Placental pericyte (primary cell): ENCODE data around the gene SERPINE1. TPM values are rescaled to one million over a fixed set of nuclear protein-coding genes. Genes with fewer than 3 reads are reported as not detected.

Source experiments
- small RNA-seq: library from RNA; depleted of rRNA; stranded (forward); fragments of <200 nt; gene quantifications from one replicate; pipeline ENCODE3, GENCODE V24; 2012; ENCODE audit warnings: low replicate concordance
- total RNA-seq: library from RNA; depleted of rRNA; stranded (reverse); fragments of >200 nt; gene quantifications from 2 replicates; pipeline ENCODE4 v1.2.3, GENCODE V29; 2012

Gene SERPINE1
- 1,212 and 2,489 TPM in 2 replicates for total RNA-seq

GRCh38 chr7:101126651-101127459 lies at the start of gene SERPINE1:
Gene SERPINE1 (plus strand): TSS chr7:101127104. CDS start chr7:101128394, 1,290 bp downstream.

GRCh38 chr7:101085162-101085964 lies 41.5 kb upstream of the SERPINE1 start, which contains the start of gene TRIM56:
Gene TRIM56 (plus strand): TSS chr7:101085481. CDS start chr7:101087313, 1,832 bp downstream.

GRCh38 chr7:101153969-101154692 lies 27.2 kb downstream of the SERPINE1 start, which contains the start of gene AP1S1:
Gene AP1S1 (plus strand): TSS chr7:101154476. CDS start chr7:101154515, 39 bp downstream.

GRCh38 chr7:101165075-101165957 lies 38.4 kb downstream of the SERPINE1 start, which contains the start of gene VGF:
Gene VGF (minus strand): TSS chr7:101165569. CDS start chr7:101164843, 726 bp downstream.

GRCh38 chr7:101180130-101180755 lies 53.3 kb downstream of the SERPINE1 start, which contains the start of gene NAT16:
Gene NAT16 (minus strand): TSS chr7:101180293. CDS start chr7:101174807, 5,486 bp downstream.

Small RNAs within 50 kb of the gene (small RNA-seq; reads per million reads assigned to genes)
- not detected for gene MIR4653

Other genes starting within 250 kb of the SERPINE1 start
- 8.8 and 9.3 TPM in 2 replicates for gene UFSP1, start 237.4 kb upstream of the SERPINE1 start, total RNA-seq
- 0.14 and 0.22 TPM in 2 replicates for gene ACHE, start 231.2 kb upstream of the SERPINE1 start, total RNA-seq
- not detected in 2 replicates for gene MUC3A, start 177.6 kb upstream of the SERPINE1 start, total RNA-seq
- 0.43 TPM in 1 of 2 replicates, not detected in the other for gene MUC12, start 157.5 kb upstream of the SERPINE1 start, total RNA-seq
- gene MUC17, start 107.0 kb upstream of the SERPINE1 start, total RNA-seq, result not detected in 2 replicates
- gene TRIM56, start 41.6 kb upstream of the SERPINE1 start, total RNA-seq, result 12.9 and 18.8 TPM in 2 replicates
- 100 and 148 TPM in 2 replicates for gene AP1S1, start 27.4 kb downstream of the SERPINE1 start, total RNA-seq
- not detected in 2 replicates for gene VGF, start 38.5 kb downstream of the SERPINE1 start, total RNA-seq
- gene NAT16, start 53.2 kb downstream of the SERPINE1 start, total RNA-seq, result not detected in 2 replicates
- gene MOGAT3, start 73.9 kb downstream of the SERPINE1 start, total RNA-seq, result not detected in 2 replicates
- gene PLOD3, start 90.5 kb downstream of the SERPINE1 start, total RNA-seq, result 101 and 108 TPM in 2 replicates
- 70.2 and 76.6 TPM in 2 replicates for gene ZNHIT1, start 91.1 kb downstream of the SERPINE1 start, total RNA-seq
- gene CLDN15, start 110.7 kb downstream of the SERPINE1 start, total RNA-seq, result 3.6 and 5.9 TPM in 2 replicates
- gene FIS1, start 118.0 kb downstream of the SERPINE1 start, total RNA-seq, result 97.4 and 164 TPM in 2 replicates
- gene IFT22, start 194.7 kb downstream of the SERPINE1 start, total RNA-seq, result 24.2 and 32.4 TPM in 2 replicates
- not detected in 2 replicates for gene COL26A1, start 235.8 kb downstream of the SERPINE1 start, total RNA-seq